ENCODE results near the gene GFI1.

- TF ChIP-seq GABPA (IDR thresholded peaks at IDR 0.05; ENCODE audit: borderline replicate concordance, insufficient read depth, low read length) = no peak
- TF ChIP-seq, protein P1, sequence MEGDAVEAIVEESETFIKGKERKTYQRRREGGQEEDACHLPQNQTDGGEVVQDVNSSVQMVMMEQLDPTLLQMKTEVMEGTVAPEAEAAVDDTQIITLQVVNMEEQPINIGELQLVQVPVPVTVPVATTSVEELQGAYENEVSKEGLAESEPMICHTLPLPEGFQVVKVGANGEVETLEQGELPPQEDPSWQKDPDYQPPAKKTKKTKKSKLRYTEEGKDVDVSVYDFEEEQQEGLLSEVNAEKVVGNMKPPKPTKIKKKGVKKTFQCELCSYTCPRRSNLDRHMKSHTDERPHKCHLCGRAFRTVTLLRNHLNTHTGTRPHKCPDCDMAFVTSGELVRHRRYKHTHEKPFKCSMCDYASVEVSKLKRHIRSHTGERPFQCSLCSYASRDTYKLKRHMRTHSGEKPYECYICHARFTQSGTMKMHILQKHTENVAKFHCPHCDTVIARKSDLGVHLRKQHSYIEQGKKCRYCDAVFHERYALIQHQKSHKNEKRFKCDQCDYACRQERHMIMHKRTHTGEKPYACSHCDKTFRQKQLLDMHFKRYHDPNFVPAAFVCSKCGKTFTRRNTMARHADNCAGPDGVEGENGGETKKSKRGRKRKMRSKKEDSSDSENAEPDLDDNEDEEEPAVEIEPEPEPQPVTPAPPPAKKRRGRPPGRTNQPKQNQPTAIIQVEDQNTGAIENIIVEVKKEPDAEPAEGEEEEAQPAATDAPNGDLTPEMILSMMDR (IDR thresholded peaks at IDR 0.05; ENCODE audit: control extremely low read depth in 1 of 3, insufficient read depth in 1 of 3, low read depth in 1 of 3, low read length in 3 of 3) = no peak
- TF ChIP-seq KDM1A (IDR thresholded peaks at IDR 0.05; ENCODE audit: borderline replicate concordance, low read length) = no peak
- TF ChIP-seq CHD2 (IDR thresholded peaks at IDR 0.05; ENCODE audit: low read length) = no peak
- TF ChIP-seq TAF1 (IDR thresholded peaks at IDR 0.05; ENCODE audit: low read depth, low read length) = no peak
- TF ChIP-seq USF2 (IDR thresholded peaks at IDR 0.05; ENCODE audit: low read length) = no peak
- TF ChIP-seq, protein P2, sequence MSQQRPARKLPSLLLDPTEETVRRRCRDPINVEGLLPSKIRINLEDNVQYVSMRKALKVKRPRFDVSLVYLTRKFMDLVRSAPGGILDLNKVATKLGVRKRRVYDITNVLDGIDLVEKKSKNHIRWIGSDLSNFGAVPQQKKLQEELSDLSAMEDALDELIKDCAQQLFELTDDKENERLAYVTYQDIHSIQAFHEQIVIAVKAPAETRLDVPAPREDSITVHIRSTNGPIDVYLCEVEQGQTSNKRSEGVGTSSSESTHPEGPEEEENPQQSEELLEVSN (IDR thresholded peaks at IDR 0.05) = no peak
- TF ChIP-seq BCL11A (IDR thresholded peaks at IDR 0.05; ENCODE audit: low read depth in 2 of 2, low read length in 2 of 2) = no peak
Measured at GRCh38 chr1:92439291-92439690, 47.4 kb downstream of the GFI1 start.

Measured in H1 (cell line).